ENCODE measurements around the gene MCAT.

The MCAT gene

GRCh38 chr22:43088627-43088983 lies 54.6 kb downstream of the MCAT start:
- TF ChIP-seq SPI1 (IDR thresholded peaks at IDR 0.05; ENCODE audit: borderline replicate concordance, low read depth) = no peak
- no peak for TF ChIP-seq GABPA (IDR thresholded peaks at IDR 0.05; ENCODE audit: low read depth)
- TF ChIP-seq CTCF (IDR thresholded peaks at IDR 0.05; ENCODE audit: insufficient read depth, low read length) = no peak
- no peak for TF ChIP-seq REST (IDR thresholded peaks at IDR 0.05; ENCODE audit: insufficient replicate concordance, low read depth)
- TF ChIP-seq POLR2AphosphoS5 (IDR thresholded peaks at IDR 0.05; ENCODE audit: low read depth) = no peak
- H3K27ac ChIP-seq (replicated peaks) = peak overlapping the region; percentile 21
- DNase-seq (ENCODE audit: low read depth in 1 of 2, low spot score in 1 of 2) = no peak
- no peaks in the 10 kb centered on the region for H3K27me3 ChIP-seq (ENCODE audit: insufficient read depth, poor library complexity, severe bottlenecking)
- H3K4me3 ChIP-seq (replicated peaks; ENCODE audit: insufficient read depth, low read length) = peak overlapping the region; percentile 96

- H3K27ac ChIP-seq (replicated peaks) = no peak overlapping the region
- no peak for DNase-seq (ENCODE audit: low read depth in 1 of 2, low spot score in 1 of 2)
- no peak for TF ChIP-seq CTCF (IDR thresholded peaks at IDR 0.05; ENCODE audit: insufficient read depth, low read length)
- TF ChIP-seq POLR2AphosphoS5 (IDR thresholded peaks at IDR 0.05; ENCODE audit: low read depth) = no peak
- peak; percentile 62 for TF ChIP-seq SPI1 (IDR thresholded peaks at IDR 0.05; ENCODE audit: borderline replicate concordance, low read depth)
- TF ChIP-seq GABPA (IDR thresholded peaks at IDR 0.05; ENCODE audit: low read depth) = no peak
- TF ChIP-seq REST (IDR thresholded peaks at IDR 0.05; ENCODE audit: insufficient replicate concordance, low read depth) = no peak
- H3K4me3 ChIP-seq (replicated peaks; ENCODE audit: insufficient read depth, low read length) = no peak overlapping the region
- no peaks in the 10 kb centered on the region for H3K27me3 ChIP-seq (ENCODE audit: insufficient read depth, poor library complexity, severe bottlenecking)
Measured at GRCh38 chr22:43085658-43086606, 57.3 kb downstream of the MCAT start.

Data from HL-60 (cell line).